ENCODE measurements around the gene SERHL2.
"Not testable (repeated sequence)": the region's sequence is repeated elsewhere in the genome, so short reads cannot be mapped to it uniquely, and the experiment has no call there.

SERHL2 gene

DNA sequence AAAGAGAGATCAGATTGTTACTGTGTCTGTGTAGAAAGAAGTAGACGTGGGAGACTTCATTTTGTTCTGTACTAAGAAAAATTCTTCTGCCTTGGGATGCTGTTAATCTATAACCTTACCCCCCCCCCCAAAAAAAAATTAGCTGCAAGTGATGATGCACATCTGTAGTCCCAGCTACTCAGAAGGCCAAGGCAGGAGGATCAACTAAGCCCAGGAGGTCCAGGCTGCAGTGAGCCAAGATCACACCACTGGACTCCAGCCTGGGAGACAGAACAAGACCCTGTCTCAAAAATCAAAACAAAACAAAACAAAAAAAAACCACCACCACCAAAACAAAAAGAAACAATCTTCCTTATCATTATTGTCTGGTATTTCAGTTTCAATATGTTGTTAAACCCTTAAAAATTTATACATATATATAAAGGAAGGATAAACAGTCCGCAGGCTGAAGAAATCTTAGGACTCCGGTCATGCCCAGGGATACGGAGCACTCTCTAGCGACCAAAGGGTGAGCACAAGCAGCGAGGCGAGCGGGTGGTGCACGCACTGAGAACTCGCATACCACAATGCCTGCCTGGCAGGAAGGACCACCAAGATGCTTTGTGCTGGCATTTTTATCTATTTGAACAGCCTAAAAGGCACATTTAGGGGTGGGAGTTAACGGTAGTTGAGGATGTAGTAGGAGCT, 54.5 kb downstream of the SERHL2 start:
- DNase-seq (ENCODE audit: low read depth): no peak

DNA sequence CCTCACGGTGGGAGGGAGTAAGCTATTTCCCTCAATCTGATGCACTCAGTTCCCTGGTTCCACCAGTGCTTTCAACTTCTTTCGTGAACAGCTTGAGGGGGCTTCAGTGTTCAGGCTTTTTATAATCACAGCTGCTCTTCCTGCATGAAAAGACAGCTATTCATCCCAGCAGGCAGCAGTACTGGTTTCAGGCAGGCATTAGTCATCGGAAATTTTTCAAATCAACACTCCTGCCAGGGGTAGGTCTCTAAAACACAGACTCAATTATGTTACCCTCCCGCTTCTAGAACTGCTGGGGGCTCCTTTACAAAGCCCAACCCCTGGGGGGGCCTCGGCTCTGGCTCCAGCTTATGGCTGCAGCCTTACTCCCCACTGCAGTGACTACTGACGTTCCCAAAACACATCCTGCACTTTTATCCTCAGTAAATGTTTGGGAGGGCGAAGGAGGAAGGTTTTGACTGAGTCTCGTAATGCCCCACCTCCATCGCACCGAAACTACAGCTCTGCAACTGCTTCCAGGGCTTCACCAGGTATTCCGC, 55.1 kb downstream of the SERHL2 start:
- DNase-seq (ENCODE audit: low read depth): no peak

DNA sequence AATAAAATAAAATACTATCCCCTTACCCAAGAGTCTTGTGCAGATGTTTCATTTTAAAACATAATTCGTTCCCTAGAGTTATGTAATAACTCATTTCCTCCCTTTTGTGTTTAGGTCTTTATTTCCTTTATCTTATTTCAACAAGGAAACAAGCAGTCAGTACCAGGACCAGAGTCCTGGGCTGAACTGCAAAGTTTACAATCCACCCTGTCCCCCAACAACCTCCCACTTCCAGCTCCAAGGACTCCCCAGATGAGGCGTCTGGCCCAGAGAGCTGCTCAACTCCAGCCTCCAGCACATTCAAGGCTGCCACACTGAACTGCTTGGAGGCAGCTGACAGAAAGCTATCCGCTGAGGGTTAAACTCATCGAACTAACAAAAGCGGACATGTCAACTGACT, 56.4 kb downstream of the SERHL2 start:
- DNase-seq (ENCODE audit: low read depth): no peak

DNA sequence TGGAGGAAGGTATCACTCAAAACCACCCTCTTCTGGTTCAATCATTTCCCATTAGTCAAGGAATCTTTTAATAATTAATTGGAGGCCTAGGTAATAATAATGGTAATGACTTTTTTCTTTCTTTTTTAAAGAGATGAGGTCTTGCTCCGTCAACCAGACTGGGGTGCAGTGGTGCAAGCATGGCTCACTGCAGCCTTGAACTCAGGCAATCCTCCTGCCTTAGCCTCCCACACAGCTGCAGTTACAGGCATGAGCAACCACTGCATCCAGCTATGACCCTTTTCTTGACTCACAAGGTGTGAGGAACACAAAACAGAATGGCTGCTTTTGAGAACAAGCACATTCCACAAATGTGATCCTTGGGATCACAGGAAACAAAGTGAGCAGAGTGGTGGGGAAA, 57.3 kb downstream of the SERHL2 start:
- DNase-seq (ENCODE audit: low read depth): no peak

DNA sequence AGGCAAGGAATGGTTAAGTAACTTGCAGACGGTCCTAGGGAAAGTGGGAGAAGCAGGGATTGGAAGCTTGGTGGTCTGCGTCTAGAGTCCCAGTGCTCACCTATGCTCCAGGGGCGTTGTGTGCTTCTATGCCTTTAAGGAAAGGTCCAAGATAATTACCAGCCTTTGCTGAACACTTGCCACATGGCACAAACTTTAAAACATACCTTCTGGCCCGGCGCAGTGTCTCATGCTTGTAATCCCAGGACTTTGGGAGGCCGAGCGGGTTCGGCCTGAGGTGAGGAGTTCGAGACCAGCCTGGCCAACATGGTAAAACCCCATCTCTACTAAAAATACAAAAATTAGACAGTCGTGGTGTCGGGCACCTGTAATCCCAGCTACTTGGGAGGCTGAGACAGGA, 58.6 kb downstream of the SERHL2 start:
- no peak for DNase-seq (ENCODE audit: low read depth)

DNA sequence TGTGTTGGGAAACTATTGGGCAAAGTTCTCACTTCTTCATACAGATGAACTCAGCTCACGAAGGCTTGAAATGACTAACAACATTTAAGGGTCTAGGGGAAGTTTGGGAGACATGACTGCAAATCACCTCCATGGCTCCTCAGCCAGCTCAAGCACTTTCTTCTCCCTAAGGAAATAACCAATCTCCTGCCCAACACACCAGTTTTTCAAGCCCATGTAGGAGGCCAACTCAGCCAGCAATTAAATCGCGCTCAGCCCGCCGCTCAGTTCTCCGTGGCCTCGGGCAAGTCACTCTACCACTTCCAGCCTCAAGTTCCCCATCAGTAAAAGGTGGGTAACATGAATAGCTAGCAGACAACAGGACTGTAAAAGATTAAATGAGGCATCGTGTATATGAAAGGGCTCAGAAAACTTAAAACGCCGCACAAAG, 60.1 kb downstream of the SERHL2 start:
- DNase-seq (ENCODE audit: low read depth): no peak

DNA sequence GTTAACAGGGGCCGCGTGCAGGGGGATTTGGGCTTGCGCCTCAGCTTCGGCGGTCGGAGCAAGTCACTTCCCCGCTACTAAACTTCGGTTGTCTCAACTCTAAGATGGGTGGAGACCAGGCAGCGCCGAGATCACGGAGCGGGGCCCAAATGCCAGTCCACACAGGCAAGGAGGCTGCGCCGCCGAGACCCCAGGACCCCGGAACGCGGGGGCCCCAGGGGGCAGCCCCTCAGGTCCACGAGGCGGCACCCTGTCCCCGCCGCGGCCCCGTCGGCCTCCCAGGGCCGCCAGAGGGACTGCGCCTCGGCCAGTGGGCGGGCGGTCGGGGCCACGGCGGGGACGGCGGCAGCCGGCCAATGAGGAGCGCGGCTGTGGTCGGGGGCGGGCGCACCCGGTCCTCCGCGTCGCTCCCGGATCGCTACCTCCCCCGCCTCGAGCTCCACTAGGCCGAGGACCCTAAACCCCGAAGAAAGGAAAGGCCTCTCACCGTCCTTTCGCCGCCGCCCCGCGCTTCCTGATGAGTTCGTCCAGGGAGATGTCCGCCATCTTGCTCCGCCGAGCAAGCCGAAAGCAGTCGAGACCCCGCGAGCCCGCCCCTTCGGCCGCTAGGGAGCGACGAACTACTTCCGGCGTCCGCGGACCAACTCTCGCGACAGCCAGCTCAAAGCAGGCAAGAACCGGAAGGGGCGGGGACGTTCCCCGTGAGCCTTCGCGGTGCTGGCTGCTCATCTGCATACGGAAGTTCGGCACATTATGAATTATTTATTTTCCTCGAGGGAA, 60.7 kb downstream of the SERHL2 start, which contains the start of gene POLDIP3:
POLDIP3 (minus strand) TSS at position 572 of the 780 bp plus-strand sequence; CDS start at position 546, 26 bp downstream.
- DNase-seq (ENCODE audit: low read depth): peak; percentile 98

DNA sequence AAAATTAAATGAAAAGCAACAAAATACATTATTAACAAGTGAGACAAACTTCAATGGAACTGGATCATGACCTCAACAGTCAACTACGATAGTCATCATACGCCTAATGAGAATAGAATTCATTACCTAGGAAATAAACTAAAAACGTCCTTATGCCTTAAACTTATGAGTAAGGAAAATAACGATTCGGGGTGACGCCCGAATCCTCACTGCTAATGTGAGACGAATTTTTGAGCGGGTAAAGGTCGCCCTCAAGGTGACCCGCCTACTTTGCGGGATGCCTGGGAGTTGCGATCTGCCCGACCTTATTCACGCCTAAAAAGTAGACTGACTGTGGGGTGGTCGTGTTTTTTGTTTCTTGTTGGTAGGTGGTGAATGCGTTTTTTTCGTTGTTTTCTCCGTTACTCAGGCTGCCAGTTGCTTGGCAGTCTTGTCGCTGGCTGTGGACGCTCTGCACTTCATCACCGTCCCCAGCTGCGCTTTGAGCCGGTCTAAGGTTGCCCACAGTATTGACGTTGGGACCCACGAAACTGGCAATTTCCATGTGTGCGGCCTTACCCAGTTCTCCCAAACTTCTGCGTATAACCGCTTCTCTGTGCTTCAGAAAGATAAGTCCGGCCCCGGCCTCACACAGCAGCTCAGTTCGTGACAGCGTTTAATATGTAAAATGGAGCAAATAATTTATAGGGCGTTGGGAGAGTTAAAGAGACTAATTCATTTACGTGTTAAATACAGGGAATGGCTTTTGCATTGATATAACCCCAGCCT, 61.5 kb downstream of the SERHL2 start:
- peak; percentile 84 for DNase-seq (ENCODE audit: low read depth)

DNA sequence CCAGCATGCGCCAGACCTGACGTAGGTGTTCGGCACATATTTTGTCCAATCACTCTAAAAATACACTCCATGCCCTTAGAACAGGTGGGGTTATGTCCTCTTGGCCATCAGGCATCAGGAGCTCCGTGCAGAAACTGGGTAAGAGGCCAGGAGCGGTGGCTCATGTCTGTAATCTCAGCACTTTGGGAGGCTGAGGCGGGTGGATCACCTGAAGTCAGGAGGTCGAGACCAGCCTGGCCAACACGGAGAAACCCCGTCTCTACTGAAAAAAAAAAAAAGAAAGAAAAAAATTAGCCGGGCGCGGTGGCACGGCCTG, 62.1 kb downstream of the SERHL2 start:
- DNase-seq (ENCODE audit: low read depth): not testable (repeated sequence)

DNA sequence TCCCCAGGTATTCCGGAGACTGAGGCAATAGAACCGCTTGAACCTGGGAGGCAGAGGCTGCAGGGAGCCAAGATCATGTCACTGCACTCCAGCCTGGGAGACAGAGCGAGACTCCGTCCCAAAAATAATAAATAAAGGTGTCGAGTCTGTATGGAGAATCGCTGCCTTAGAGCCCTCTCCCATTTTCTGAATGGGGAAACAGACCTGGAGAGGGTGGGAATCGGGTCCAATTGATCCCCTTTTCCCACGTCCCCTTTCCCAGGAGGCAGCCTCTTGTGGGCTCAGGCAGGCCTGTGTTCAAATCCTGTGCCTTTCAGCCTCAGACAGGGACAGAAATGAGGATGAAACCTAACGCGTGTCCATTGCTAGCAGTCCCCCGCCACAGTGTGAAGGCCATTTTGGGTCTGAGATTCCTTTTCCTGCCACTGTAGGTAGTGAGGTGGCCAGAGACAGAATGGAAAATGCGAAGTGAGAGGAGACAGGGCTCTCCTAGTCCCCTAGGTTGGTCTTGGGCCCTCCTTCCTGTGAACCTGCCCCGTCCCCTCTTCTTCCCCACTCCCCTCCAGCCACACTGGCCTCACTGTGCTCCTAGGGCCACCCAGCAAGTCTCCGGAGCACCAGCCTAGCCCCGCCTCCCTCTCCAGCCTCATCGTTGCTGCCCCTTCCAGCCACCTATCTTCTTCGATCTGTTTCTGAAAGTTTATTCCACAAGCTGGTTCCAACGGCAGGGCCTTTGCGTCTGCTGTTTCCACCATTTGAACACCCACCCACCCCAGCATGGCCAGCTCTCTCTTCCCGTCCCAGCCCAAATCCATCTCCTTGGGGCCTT, 63.6 kb downstream of the SERHL2 start:
- DNase-seq (ENCODE audit: low read depth): no peak

DNA sequence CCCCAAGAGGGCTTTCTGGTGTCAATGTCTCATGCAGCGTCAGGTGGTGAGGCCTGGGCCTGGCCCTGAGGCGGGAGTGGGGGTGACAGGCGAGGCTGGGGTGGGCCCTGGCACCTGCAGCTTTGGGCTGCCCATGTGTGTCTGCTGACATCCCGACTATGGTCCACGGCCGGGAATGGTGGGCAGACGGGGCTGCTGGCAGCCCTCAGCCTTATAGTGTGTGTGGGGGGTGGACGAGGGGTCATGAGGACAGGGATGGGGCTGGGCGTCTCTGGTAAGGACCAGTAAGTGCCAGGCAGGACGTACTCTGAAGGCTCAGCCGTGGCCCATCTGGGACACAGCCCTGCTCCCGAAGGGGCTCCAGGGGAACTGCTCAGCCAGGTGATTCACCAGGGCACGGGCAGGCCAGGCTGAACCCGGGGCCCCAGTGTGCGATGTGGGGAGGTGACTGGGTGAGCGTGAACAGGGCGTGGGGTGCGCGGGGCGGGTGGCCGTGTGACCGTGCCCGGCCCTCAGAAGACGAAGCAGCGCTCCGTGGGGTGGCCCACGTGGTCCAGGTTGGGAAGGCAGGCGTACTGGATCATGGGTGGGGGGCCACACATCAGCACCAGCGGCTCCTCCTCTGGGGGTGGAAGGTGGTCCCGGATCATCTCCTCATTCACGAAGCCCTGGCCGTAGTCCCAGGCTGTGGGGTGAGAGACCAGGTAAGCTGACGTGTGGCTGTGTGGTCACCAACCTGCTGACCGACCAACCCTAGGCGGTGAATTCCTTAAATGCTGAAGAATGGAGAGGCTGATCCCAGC, 65.7 kb downstream of the SERHL2 start:
- no peak for DNase-seq (ENCODE audit: low read depth)

DNA sequence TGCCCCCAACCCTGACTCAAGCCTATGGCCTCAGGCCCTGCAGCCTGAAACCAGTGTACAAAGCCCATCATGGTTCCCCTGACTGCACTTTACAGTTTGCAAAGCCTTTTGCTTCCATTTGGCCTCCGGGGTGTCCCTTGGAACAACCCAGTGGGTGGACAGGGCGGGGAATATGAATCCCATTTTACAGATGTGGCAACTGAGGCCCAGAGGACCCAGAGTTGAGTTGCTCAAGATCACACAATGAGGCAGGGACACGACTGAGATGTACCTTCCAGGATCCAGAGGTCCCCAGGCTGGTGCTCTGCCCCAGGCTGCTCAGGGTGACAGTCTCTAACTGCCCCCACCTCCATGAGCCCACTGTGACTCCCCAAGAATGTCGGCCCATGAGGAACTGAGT, 66.3 kb downstream of the SERHL2 start:
- no peak for DNase-seq (ENCODE audit: low read depth)

DNA sequence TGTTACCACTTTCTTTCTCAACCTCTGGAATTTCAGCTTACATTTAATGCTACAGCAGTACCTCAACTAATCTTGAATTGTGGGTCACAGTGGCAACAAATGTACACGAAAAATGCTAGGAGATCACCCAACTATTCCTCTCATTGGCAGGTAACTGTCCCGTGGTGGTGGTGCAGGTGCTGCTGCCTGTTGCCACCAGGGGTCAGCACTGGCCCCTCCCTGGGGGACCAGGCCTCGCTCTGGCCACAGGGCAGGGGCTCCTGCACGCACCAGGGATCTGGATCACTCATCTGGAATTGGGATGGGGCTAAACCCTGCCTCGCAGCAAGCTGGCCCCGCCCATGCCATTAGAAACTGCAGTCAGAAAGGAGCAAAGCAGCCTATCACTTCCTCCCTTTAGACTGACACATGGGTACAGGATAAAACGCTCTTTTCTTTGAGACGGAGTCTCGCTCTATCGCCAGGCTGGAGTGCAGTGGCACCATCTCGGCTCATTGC, 67.8 kb downstream of the SERHL2 start:
- DNase-seq (ENCODE audit: low read depth): peak; percentile 45

DNA sequence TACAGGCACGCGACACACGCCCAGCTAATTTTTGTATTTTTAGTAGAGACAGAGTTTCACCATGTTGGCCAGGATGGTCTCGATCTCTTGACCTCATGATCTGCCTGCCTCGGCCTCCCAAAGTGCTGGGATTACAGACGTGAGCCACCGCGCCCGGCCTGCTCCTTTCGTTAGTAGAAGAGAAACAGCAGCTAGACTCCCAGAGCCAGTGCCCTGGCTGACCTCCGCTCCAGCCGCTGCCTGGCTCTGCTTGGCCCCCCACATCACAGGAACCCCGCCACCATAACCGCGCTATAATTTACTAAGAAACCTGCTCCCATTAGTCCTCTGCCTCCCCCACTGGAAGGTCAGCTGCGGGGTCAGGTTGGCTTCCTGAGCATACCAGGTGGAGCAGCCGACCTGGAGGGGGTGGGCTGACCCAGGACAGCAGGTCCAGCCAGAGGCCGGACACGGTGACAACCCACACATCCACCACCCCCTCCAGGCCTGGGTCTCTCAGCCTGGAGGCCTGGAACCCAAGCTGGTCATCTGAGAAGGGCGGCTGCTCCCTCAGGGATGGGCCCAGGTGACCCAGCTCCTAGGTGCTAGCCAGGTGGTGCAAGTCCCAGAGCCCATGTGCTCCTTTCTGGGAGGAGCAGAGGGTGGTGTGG, 68.4 kb downstream of the SERHL2 start:
- DNase-seq (ENCODE audit: low read depth): no peak

DNA sequence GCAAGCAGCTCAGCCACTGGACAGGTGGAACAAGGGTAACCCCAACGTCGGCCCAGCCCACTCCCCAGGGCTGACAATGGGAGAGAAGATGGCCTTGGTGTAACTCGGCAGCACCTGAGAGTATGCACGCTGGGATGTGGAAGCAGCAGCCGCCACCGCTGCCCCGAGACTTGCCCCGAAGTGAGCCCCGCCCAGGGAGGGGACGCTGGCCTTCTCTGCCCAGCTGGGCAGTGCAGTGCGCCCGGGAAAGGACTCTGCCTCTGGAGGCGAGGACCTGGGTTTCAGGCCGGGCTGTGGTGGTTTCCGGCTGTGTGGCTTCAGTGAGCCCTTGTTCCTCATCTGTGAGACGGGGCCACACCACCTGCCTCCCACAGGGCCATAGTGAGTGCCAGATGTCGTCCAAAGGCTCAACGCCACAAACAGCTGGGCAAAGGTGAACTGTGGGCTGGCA, 69.6 kb downstream of the SERHL2 start:
- no peak for DNase-seq (ENCODE audit: low read depth)
